ENCODE measurements around the gene BOD1.
A peak's percentile ranks its signal among the peaks of the same experiment; 100 is the strongest.

Gene BOD1

DNA sequence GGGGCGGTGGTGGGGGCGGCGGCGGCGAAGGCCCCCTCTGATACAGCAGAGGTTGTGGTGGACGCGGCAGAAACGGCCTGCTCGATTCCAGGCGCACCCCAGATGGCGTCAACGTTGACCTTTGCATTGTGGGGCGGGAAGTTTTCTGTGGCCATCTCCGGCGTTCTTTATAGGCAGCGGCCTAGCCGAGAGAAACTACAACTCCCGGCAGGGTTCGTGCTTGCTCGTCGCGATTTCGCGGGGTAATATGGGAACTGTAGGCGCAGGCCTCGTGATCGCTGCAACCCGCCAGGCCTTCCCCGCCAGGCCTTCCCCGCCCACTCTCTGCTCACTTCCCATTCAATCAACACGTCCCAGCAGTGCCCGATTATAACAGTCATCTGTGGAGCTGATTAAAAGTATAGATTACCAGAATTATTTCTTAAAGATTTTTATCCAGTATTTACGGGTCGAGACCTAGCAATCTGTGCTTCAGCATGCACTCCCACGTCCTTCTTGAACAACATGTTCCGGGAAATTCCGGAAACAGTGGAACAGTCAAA lies at the start of gene BOD1:
Gene BOD1 (minus strand): TSS at position 74 of the 542 bp plus-strand sequence. CDS start 214 bp downstream, outside the sequence.
- DNase-seq = peak; percentile 99

DNA sequence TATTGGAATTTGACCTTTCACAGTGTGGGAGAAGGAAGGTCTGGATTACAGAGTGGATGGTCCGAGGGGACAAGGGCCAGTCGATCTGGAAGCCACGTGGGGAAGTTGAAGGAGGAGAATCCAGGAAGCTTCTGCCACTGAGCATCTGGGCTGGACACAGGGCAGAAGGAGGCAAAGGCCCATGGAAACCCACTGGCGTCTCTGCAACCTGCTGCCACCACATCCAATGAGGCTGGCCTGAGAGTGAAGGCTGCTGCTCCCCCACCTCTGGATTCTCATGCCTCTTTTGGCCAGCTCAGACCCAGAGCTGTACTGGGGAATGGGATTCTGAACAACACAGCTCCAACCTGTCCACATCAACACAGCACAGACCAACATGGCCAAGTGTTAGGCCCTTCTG lies 48.9 kb upstream of the BOD1 start:
- no peak for DNase-seq

DNA sequence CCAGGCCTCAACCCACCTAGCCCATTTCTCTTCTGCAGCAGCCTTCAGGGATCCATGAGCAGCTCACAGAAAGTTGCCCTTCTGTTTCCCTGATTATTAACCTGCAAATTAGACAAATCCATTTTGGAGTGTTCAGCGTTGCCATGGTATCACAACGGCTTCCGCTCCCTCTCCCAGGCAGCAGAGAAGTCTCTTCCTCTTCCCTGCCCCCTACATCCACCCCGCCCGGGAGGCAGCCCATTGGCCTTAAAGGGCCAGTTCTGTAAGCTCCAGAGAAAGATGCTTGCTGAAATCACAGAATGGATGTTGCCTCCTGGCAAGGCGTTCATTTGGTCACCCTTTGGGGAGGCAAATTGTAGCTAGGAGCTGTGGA lies 47.7 kb upstream of the BOD1 start:
- DNase-seq = peak; percentile 89

DNA sequence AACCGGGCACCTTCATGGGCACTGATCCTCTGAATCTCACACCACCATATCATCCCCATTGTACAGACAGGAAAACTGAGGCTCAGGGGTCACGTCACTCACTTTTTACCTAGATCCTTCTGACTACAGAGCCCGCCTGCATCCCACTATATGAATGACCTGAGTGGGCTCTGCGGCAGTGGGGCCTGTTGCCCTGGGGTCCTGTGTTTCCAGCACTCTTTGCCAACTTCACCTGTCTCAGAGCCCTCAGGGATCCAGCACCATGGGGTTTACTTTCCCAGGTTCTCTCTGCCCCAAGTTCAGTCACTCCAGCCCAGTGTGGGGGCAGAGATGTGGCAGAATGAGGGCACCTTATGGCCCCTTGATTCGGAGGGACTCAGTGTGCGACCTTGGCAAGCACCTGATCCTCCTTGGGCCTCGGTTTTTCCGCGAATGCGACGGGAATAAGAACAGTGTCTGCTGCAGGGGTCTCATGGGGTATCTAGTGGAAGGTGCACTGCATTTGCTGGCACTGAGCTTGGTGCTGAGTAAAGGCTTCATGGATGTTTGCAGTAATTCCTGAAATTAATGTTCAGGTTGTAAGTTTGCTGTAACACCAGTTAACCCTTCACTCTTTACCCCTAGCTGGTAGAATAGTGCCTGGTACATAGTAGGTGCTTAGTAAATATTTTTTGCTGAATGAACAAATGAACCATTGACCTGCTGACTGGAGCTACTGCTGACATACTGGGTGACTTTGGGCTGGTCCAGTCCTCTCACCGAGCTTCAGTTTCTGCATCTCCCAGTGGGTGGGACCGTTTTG lies 47.1 kb upstream of the BOD1 start:
- DNase-seq = no peak

DNA sequence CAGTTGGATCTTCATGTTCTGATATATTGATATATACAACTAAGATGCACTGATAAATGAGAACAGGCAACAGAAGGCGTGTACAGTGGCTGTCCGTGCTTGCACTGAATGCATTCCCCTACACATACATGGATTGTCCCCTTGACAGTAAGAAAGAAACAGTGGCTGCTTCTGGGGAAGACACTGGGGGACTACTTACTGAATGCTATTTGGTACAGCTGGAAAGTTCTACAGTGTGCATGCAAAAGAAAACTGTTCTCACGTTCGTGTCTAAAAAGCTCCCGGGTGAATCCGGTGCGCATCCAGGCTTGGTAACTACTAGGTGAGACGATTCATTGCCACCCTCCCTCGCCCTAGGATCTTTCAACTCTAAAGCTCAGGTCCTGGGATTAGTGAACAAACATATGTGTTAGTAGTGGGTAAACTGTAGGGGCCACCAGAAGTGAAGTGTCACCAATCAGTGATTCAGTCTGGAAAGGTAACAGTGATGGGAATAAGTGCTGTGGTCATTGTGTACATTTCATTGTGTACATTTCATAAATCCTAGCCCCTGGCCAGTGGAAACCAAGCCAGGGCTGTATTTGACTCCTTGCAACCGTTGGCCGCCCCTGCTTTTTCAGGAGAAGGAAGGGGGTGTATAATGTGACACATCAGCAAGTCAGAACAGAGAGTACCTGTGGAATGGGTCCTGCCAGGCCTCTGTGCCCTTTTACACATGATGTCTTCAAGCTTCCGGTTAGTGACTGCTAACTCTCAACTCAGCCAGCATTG lies 46.3 kb upstream of the BOD1 start:
- DNase-seq = no peak

DNA sequence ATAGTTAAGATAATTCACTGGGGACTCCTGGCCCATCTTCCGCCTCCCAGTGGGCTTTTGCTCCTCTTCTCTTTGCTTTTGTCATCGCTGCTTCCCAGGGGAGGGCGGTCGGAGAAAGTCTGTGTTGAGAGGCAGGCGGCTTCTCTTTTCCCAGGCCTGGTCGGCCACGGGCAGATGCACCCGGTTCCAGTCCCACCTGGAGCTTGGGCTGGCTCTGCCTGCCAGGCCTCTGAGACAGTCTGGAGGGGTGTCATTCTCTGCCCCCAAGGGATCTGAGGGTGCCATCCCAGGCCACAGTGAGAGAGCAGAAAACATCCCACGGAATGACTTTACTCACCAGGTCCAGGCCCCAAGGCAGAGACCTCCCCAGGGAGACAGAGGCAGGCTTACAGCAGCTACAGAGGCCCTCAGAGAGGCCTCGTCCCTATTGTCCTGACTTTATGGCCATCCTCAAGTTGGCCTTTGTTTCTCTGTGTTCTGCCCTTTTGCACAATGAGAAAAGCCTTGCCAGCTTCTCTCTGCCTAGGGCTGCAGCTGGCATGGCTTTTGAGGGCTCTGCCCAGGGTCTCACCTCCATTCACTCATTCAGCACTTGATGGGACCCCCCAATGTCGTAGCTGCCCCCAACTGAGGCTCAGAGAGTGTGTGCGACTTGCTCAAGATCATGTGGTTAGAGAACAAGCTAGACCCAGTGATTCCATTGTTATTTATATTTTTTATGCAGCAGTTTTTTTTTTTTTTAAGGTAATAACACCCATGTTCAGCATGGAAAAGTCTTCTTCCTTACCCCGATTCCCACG lies 44.2 kb upstream of the BOD1 start:
- DNase-seq = no peak

GRCh38 chr5:173659423-173659822 lies 43.0 kb upstream of the BOD1 start:
- DNase-seq = no peak

DNA sequence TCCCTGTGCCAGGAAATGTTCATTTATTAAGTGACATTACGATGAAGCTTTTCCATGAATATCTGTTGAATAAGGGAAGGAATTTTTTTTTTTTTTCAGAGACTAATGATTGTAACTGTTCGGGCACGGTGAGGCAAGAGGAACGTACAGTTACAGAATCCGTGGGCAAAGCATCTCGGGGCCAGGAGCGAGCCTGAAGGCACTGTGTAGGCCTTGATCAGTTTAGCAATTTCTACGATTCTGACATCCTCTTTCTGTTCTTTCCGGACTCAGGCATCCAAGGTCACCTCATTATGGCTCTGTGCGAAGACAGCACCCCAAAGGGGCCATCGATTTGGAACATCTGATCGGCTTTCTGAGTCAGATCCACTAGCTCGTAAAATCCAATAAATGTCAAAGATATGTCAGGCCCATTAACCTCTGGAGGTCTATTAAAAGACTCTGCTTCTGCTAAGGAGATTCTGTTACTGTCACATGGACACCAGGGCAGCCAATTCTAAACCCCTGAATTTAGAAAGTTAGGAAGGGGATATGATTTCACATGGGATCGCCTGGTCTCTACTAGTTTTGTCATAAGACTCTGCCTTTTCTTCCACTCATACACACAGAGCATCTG lies 41.4 kb upstream of the BOD1 start:
- no peak for DNase-seq

DNA sequence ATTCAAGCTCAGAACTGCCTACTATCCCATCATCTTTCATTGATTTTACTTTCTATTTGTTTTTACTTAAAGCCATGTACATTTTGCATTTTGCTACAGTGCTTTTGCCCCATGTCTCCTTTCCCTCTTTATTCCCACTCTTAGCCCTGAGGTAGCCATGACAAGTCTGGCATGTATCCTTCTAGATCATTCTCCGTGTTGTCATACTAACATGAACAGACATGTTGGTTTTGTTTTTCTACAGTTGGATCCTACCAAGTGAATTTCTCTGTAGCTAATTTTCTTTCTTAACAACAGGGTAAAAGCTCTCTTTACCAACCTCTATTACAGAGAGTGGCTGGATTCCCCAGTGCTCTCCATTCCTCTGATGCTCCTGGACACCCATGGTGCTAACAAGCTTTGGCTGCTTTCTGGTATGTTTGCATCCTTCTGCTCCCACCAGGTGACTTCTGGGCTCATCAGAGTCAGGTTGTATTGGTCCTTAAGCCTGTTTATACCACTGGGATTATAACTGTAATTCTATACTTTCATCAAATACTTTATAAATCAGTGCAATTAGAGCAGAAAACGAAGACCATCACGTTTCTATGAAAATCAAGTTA lies 38.8 kb upstream of the BOD1 start:
- no peak for DNase-seq

GRCh38 chr5:173653822-173654523 lies 37.5 kb upstream of the BOD1 start:
- no peak for DNase-seq

DNA sequence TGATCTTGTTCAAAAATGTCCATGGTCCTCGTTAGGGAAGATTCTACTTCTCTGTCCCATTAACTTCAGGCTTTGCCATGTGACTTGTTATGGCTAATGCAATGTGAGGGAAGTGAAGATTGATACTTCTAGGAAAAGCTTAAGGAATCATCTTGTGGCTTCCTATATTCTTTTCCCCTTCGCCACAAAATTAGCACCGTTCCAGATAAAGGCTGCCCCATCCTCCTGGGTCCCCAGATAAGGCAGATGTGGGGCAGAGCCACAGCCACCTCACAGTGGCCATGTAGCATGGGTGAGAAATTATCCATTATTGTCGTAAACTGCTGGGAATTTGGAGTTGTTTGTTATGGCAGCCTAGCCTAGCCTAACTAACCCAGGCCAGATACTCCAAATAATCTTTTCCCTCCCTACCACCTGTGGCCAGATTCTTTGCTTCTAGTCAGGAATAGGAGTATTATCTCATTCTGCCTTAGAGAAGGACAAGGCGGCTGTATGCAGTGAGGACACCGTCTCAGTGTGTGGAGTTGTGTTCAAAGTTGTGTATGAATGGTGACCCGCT lies 31.9 kb upstream of the BOD1 start:
- DNase-seq = peak; percentile 33

DNA sequence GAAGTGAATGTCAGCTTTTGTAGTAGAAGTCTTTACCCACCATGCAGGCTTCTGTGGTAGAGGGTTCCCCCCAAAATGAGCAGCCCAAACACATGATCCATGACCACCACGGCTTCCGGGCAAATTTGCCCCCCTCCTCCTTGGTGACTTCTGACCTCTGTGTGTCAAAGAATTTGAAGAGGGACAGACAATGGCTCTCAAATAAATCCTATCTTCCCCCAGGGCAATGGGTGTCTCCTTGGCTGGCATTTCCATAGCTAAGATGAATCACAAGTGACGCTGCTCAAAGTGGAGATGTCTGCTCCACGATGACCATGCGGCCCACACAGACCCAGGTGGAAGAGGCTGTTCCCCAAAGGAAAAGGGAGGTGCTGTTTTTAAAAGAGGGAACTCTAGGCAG lies 30.2 kb upstream of the BOD1 start:
- no peak for DNase-seq

DNA sequence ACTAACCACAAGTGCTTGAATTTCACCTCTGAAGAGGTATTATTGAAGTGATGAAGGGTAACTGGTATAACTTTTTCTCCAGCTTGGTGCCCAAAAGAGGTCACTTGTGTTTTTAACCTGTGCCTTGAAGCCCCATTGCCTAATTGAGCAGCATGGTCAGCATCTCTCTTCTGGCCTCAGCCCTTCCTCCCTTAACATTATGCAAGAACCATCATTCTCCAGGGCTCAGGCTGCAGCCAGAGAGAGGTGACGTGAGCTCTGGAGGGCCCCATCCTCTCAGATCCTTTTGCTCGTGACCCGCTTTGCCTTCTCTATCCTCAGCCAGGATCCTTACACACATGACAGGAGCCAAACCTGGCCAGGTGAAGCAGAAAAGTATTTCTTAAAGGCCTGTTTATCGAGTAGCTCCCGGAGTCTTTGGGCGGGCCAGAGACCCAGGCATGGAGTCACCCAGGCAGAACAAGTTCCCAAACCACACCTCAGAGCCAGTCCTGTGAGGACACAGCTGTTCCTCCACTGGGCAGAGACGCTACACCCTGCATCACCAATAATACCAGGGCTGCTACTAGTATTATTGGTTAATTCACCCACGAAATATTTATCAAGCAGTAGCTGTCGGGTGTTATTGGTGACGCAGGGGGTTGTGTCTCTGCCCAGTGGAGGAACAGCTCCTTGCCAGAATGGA lies 29.6 kb upstream of the BOD1 start:
- DNase-seq = no peak

DNA sequence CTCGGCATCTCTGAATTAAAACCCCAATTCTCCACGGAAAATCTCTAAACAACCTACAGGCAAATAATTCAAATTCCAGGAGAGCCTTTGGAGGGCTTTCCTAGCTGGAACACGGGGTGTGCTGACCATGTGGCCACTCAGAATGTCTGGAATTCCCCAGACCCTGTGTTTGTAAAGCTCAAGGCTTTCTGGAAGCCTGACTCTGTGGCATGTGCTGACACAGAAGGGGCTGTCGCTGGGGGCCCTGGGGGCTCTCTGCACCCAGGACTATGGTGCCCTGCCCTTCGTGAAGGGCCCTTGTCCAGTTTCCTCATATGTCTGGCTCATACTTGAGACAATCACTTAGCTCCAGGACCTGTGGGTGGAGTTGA lies 29.0 kb upstream of the BOD1 start:
- no peak for DNase-seq

DNA sequence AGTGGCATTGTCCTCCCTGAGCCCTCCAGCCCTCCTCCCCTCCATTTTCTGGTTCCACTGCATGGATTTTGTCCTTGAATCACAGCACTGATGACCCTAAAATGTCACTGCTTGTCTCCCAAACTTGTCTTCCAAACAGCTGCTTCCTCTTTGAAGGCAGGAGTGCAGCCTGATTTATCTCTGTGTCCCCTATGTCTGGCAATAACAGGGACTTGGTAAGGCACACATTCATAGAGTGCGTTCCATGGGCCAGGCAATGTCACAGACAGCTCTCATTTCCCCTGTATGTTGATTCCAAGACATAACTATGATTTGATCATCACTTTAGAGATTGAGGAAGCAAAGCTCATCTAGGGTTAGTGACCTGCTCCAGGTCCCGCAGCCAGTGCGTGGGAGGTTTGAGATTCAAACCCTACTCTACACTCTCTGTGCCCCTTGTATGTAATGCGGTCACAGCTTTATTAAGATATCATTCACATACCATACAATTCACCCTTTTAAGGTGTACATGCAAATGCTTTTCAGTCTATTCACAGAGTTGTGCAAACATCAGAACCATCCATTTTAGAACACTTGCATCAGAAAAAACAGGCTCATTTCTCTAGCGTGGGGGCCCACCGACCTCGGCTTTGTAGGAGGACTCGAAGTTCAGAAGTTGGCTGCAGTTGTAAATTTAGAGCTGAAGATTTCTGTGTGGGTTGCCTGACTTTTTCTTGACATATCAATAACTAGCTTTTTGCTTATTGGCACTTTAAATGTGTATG lies 28.4 kb upstream of the BOD1 start:
- DNase-seq = no peak

- DNase-seq = no peak
These were observed 27.5 kb upstream of the BOD1 start for GRCh38 chr5:173643964-173644363.

DNA sequence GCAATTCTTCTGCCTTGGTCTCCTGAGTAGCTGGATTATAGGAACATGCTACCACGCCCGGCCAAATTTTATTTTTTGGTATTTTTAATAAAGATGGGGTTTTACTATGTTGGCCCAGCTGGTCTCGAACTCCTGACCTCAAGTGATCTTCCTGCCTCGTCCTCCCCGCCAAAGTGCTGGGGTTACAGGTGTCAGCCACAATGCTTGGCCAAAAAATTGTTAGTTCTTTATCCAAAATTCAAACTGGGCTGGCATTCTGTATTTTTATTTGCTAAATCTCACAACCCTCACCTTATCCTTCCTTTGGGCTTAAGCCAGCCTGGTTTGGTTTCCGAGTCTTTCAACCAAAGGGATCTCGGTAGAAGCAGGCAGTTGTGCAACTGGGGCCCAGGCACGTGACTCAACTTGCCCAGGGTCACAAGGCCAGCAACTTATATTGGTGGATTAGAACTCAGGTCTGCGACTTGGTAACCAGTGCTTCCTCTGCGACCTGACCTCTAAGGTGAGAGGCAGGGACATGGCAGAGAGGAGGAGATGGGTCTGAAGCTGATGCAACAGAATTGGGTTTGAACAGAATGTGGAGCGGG lies 26.5 kb upstream of the BOD1 start:
- DNase-seq = no peak

DNA sequence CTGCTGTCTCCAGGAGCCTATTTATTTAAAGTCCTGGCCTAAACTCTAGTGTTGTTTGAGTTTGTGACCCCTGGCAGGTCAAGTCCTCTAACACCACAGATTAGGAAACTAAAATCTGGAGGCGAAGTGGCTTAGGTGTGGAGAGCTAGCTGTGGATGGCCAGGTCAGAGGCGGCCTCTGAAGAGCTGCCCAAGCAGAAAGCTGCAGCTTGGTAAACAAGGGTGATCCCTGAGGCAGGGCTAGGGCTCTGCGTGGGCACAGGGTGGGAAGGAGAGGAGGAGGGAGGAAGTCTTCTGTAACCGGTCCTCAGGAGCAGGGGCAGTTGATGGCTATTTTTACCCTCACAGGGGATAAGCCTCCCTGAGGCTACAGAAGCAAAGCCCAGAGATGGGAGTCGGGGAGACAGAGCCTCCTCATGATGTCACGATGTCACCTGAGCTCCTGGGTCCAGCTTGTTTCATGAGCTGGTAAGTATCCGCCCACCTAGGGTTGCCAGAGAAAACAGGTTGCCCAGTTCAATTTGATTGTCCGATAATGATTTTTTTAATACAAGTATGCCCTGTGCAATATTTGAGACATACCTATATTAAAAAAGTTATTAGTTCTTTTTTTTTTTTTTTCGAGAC lies 25.9 kb upstream of the BOD1 start:
- DNase-seq = no peak

- no peak for DNase-seq
These were observed 23.8 kb upstream of the BOD1 start for GRCh38 chr5:173640156-173640804.

Data from hematopoietic multipotent progenitor cell treated with erythropoietin and hydrocortisone succinate and interleukin-3 and kit ligand, for 4 days (in vitro differentiated cells).